ENCODE data around the gene SAMD1. TPM values are rescaled to one million over a fixed set of nuclear protein-coding genes. Genes with fewer than 3 reads are reported as not detected.

The SAMD1 gene
- total and polyA plus RNA-seq, 9 donors: 27.1 to 53.6 (median 44.6) TPM

DNA sequence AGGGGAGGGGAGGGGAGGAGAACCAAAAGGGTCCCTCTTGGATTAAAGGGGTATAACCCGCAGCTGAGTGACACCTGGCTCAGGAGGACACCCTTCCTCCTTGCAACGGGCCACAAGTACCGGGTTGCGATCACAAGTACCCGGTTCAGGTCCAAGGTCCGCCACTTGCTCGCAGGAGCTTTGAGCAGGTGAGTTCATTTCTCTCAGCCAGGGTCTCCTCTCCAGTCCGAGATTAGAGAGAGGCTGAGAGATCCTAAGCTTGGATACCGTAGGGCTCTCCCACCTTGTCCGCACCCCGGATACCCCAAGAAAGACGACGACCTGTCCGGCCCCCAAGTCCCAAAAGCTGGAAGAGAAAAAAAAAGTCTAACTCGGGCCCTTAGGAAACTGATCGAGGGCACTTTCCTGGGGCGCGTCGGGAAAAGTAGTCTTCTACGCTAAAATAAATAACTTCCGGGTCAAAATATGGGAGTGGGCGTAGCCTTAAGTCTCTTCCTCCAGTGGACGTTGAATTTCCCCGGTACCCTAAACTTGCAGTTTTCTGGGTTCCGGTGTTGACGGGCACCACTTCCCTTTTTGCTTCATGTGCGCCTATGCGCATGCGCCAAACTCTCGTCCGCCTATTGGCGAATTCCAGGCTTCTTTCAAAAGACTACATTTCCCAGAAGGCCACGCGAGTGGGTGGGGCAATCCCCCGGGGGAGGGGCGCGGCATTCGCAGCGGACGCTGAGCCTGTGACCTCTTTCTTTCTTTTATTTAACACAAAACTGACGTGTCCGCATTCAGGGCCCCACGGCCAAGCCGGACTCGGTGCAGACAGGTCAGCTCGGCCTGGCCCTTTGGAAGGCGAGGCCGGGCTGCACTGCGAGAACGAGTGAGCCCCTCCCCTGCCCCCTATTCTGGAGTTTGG, 9.4 kb downstream of the SAMD1 start:
- H3K4me3 ChIP-seq (ENCODE audit: low read length): peak overlapping the region; percentile 96
- H3K27ac ChIP-seq (ENCODE audit: low read length): peak overlapping the region; percentile 96
- WGBS (ENCODE audit: insufficient coverage): under 1% methylated on average over 37 of the region's 50 CpGs
- peak; percentile 100 for DNase-seq
- peaks cover 17% of the 10 kb centered on the region for H3K4me1 ChIP-seq (ENCODE audit: control insufficient read depth, insufficient read depth, low read length)
- no peaks in the 10 kb centered on the region for H3K9me3 ChIP-seq (replicated peaks; ENCODE audit: control insufficient read depth, low read depth, low read length)
- H3K27me3 ChIP-seq (ENCODE audit: control insufficient read depth, insufficient read depth, low read length): no peaks in the 10 kb centered on the region
- H3K36me3 ChIP-seq (ENCODE audit: control insufficient read depth, insufficient read depth, low read length): peaks cover 4% of the 10 kb centered on the region

GRCh38 chr19:14078411-14078810, 12.1 kb downstream of the SAMD1 start:
- no peak overlapping the region for H3K27ac ChIP-seq (ENCODE audit: low read length)

DNA sequence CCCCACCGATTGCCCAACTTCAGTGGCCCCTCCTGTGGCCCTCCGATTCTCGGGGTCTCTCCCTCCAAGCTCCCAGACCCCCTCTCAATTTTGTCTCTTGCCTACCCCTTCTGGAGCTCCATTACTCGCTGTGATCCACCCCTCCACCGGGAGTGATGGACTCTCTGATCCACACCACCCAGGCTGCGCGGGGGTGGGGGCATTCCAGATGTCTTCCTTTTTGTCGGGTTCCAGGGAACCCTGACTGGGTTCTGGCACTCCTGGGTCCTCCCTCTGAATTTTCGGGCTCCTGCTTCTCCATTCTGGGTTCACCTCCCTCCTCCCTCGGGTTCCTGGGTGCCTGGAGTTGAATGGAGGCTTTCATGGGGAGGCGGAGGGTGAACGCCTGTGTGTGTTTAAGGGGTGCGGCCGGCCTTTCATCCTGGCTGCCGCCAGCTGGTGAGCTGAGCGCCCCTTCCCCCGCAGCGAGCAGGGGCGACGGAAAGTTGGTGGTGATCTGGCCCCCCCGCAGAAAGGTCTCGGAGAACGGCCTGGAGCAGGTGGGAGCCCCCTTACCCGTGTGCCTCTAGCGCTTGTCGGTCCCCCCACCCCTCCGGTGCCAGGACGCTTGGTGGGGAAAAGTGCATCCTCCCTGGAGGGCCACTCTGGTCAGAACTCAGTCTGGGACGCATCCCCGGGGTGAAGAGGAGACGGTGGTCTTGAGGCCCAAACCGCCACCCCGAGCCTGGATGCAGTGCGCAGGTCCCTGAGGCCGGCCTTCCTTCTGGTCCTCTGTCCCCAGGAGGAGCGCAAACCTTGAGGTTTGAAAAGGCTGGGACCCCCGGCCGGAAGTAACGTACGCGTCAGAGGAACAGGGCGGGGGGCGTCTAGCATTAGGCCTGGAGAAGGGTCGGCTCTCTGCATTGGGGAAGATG, 16.4 kb downstream of the SAMD1 start:
- 4% methylated on average over 36 of the region's 44 CpGs for WGBS (ENCODE audit: insufficient coverage)
- peaks cover 34% of the 10 kb centered on the region for H3K4me1 ChIP-seq (ENCODE audit: control insufficient read depth, insufficient read depth, low read length)
- H3K27ac ChIP-seq (ENCODE audit: low read length): peak overlapping the region; percentile 78
- peak overlapping the region; percentile 61 for H3K4me3 ChIP-seq (ENCODE audit: low read length)
- H3K27me3 ChIP-seq (ENCODE audit: control insufficient read depth, insufficient read depth, low read length): peaks cover 22% of the 10 kb centered on the region
- no peaks in the 10 kb centered on the region for H3K9me3 ChIP-seq (replicated peaks; ENCODE audit: control insufficient read depth, low read depth, low read length)
- DNase-seq: no peak
- no peaks in the 10 kb centered on the region for H3K36me3 ChIP-seq (ENCODE audit: control insufficient read depth, insufficient read depth, low read length)

More at GRCh38 chr19:14078411-14078810, 12.1 kb downstream of the SAMD1 start:
- H3K36me3 ChIP-seq (ENCODE audit: control insufficient read depth, insufficient read depth, low read length): peaks cover 2% of the 10 kb centered on the region
- H3K9me3 ChIP-seq (replicated peaks; ENCODE audit: control insufficient read depth, low read depth, low read length): no peaks in the 10 kb centered on the region
- peaks cover 33% of the 10 kb centered on the region for H3K4me1 ChIP-seq (ENCODE audit: control insufficient read depth, insufficient read depth, low read length)
- no peak overlapping the region for H3K4me3 ChIP-seq (ENCODE audit: low read length)
- DNase-seq: peak; percentile 58
- H3K27me3 ChIP-seq (ENCODE audit: control insufficient read depth, insufficient read depth, low read length): peaks cover 13% of the 10 kb centered on the region
- WGBS (ENCODE audit: insufficient coverage): no CpG with 5 or more reads among the region's 2 CpGs

GRCh38 chr19:14073261-14073924, 17.2 kb downstream of the SAMD1 start:
- peak overlapping the region; percentile 61 for H3K4me3 ChIP-seq (ENCODE audit: low read length)
- under 1% methylated on average over 103 of the region's 106 CpGs for WGBS (ENCODE audit: insufficient coverage)
- H3K27me3 ChIP-seq (ENCODE audit: control insufficient read depth, insufficient read depth, low read length): peaks cover 22% of the 10 kb centered on the region
- no peaks in the 10 kb centered on the region for H3K9me3 ChIP-seq (replicated peaks; ENCODE audit: control insufficient read depth, low read depth, low read length)
- H3K4me1 ChIP-seq (ENCODE audit: control insufficient read depth, insufficient read depth, low read length): peaks cover 34% of the 10 kb centered on the region
- peak overlapping the region; percentile 78 for H3K27ac ChIP-seq (ENCODE audit: low read length)
- DNase-seq: peak; percentile 83
- no peaks in the 10 kb centered on the region for H3K36me3 ChIP-seq (ENCODE audit: control insufficient read depth, insufficient read depth, low read length)

DNA sequence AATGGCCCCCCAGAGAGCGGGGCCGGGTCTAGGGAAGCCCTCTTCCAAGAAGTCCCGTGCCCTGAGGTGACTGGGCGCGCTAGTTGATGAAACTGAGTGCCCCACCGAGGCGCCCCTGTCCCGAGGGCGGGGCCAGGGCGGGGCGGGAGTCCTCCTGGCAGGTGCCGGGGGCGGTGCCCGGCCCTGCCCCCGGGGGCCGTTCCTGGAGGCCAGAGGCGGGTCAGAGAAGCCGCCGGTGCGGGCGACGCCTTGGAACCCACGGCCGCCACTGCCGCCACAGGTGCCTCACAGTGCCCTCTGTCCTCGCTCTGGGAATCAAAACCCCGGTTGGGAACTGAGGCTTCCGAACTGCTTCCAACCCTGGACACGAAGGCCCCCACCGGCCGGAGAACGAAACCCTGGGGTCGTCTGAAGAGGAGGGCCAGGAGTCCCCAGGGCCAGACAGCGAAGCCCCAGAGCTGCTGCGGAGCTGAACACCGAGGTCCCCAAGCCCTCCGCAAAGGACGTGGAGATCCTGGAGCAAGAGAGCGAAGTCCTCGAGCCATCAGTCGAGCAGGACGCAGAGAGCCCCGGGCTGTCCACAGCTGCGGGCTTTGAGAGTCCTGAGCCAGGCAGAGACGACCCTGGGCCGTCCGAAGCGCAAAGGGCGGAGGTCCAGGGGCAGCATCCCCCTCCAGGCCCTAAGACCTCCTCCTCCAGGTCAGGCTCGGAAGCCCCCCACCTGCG, 17.9 kb downstream of the SAMD1 start, which contains the start of gene MISP3:
Gene MISP3 (plus strand): TSS at position 252 of the 726 bp plus-strand sequence. CDS start 524 bp downstream, outside the sequence.
- peak within 1 kb of the TSS; percentile 61 for H3K4me3 ChIP-seq (ENCODE audit: low read length)
- H3K36me3 ChIP-seq (ENCODE audit: control insufficient read depth, insufficient read depth, low read length): no peaks in the 10 kb centered on the region
- peak within 1 kb of the TSS; percentile 42 for H3K27ac ChIP-seq (ENCODE audit: low read length)
- DNase-seq: peak; percentile 30
- H3K27me3 ChIP-seq (ENCODE audit: control insufficient read depth, insufficient read depth, low read length): peaks cover 22% of the 10 kb centered on the region
- H3K9me3 ChIP-seq (replicated peaks; ENCODE audit: control insufficient read depth, low read depth, low read length): no peaks in the 10 kb centered on the region
- WGBS (ENCODE audit: insufficient coverage): 1% methylated on average over 51 of the region's 51 CpGs
- peaks cover 34% of the 10 kb centered on the region for H3K4me1 ChIP-seq (ENCODE audit: control insufficient read depth, insufficient read depth, low read length)

DNA sequence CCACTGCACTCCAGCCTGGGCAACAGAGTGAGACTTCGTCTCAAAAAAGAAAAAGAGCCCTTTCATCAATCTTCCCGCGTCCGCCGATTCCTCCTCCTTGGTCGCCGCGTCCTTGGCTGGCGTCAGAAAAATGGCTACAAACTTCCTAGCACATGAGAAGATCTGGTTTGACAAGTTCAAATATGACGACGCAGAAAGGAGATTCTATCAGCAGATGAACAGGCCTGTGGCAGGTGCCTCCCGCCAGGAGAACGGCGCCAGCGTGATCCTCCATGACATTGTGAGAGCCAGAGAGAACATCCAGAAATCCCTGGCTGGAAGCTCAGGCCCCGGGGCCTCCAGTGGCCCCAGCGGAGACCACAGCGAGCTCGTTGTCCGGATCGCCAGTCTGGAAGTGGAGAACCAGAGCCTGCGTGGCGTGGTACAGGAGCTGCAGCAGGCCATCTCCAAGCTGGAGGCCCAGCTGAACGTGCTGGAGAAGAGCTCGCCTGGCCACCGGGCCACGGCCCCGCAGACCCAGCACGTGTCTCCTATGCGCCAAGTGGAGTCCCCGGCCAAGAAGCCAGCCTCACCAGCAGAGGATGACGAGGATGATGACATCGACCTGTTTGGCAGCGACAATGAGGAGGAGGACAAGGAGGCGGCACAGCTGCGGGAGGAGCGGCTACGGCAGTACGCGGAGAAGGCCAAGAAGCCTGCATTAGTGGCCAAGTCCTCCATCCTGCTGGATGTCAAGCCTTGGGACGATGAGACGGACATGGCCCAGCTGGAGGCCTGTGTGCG, 20.1 kb downstream of the SAMD1 start:
- WGBS (ENCODE audit: insufficient coverage): 93% methylated on average over 41 of the region's 43 CpGs
- no peak overlapping the region for H3K27ac ChIP-seq (ENCODE audit: low read length)
- H3K9me3 ChIP-seq (replicated peaks; ENCODE audit: control insufficient read depth, low read depth, low read length): no peaks in the 10 kb centered on the region
- peaks cover 22% of the 10 kb centered on the region for H3K27me3 ChIP-seq (ENCODE audit: control insufficient read depth, insufficient read depth, low read length)
- no peak for DNase-seq
- H3K36me3 ChIP-seq (ENCODE audit: control insufficient read depth, insufficient read depth, low read length): no peaks in the 10 kb centered on the region
- no peak overlapping the region for H3K4me3 ChIP-seq (ENCODE audit: low read length)
- H3K4me1 ChIP-seq (ENCODE audit: control insufficient read depth, insufficient read depth, low read length): peaks cover 34% of the 10 kb centered on the region

- no peaks in the 10 kb centered on the region for H3K4me1 ChIP-seq (ENCODE audit: control insufficient read depth, insufficient read depth, low read length)
- no peak for DNase-seq
- WGBS (ENCODE audit: insufficient coverage): 88% methylated on average over 1 of the region's 2 CpGs
Observed at GRCh38 chr19:14066134-14066533, 24.4 kb downstream of the SAMD1 start.

DNA sequence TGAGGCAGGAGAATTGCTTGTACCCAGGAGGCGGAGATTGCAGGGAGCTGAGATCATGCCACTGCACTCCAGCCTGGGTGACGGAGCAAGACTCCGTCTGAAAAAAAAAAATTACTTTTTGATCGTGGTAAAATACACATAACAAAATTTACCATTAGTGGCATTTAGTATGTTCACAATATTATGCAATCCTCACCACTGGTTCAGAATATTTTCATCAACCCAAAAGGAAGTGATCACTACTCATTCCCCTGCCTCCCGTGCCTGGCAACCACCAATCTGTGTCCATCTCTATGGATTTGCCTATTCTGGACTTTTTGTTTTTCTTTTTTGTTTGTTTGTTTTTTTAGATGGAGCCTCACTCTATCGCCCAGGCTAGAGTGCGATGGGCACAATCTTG, 27.4 kb downstream of the SAMD1 start:
- H3K27ac ChIP-seq (ENCODE audit: low read length): no peak overlapping the region
- no peaks in the 10 kb centered on the region for H3K36me3 ChIP-seq (ENCODE audit: control insufficient read depth, insufficient read depth, low read length)
- H3K27me3 ChIP-seq (ENCODE audit: control insufficient read depth, insufficient read depth, low read length): peaks cover 34% of the 10 kb centered on the region
- H3K4me3 ChIP-seq (ENCODE audit: low read length): no peak overlapping the region
- 93% methylated on average over 3 of the region's 7 CpGs for WGBS (ENCODE audit: insufficient coverage)
- no peak for DNase-seq
- peaks cover 2% of the 10 kb centered on the region for H3K4me1 ChIP-seq (ENCODE audit: control insufficient read depth, insufficient read depth, low read length)
- no peaks in the 10 kb centered on the region for H3K9me3 ChIP-seq (replicated peaks; ENCODE audit: control insufficient read depth, low read depth, low read length)

More at GRCh38 chr19:14066134-14066533, 24.4 kb downstream of the SAMD1 start:
- Histone ChIP-seq H3K4me3 (ENCODE audit: low read length) (no peak overlapping the region), H3K9me3 (replicated peaks; ENCODE audit: control insufficient read depth, low read depth, low read length) (no peaks in the 10 kb centered on the region), H3K27me3 (ENCODE audit: control insufficient read depth, insufficient read depth, low read length) (peaks cover 6% of the 10 kb centered on the region), H3K27ac (ENCODE audit: low read length) (no peak overlapping the region), H3K36me3 (ENCODE audit: control insufficient read depth, insufficient read depth, low read length) (no peaks in the 10 kb centered on the region)

DNA sequence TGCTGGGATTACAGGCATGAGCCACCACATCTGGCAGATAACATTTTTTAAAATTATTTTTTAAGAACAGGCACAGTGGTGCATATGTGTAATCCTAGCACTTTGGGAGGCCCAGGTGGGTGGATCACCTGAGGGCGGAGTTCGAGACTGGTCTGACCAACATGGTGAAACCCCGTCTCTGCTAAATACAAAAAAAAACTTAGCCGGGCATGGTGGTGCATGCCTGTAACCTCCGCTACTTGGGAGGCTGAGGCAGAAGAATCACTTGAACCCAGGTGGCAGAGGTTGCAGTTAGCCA, 28.0 kb downstream of the SAMD1 start:
- DNase-seq: no peak
- H3K4me1 ChIP-seq (ENCODE audit: control insufficient read depth, insufficient read depth, low read length): peaks cover 8% of the 10 kb centered on the region
- H3K4me3 ChIP-seq (ENCODE audit: low read length): no peak overlapping the region
- no peaks in the 10 kb centered on the region for H3K9me3 ChIP-seq (replicated peaks; ENCODE audit: control insufficient read depth, low read depth, low read length)
- peaks cover 39% of the 10 kb centered on the region for H3K27me3 ChIP-seq (ENCODE audit: control insufficient read depth, insufficient read depth, low read length)
- no peak overlapping the region for H3K27ac ChIP-seq (ENCODE audit: low read length)
- WGBS (ENCODE audit: insufficient coverage): 78% methylated on average over 5 of the region's 5 CpGs
- no peaks in the 10 kb centered on the region for H3K36me3 ChIP-seq (ENCODE audit: control insufficient read depth, insufficient read depth, low read length)
